ENCODE measurements around the gene LENG9. TPM values are rescaled to one million over a fixed set of nuclear protein-coding genes. Genes with fewer than 3 reads are reported as not detected.

Gene LENG9
- total RNA-seq, 4 donors from 2014 or later = 4.5 to 9.2 (median 6.5) TPM

DNA sequence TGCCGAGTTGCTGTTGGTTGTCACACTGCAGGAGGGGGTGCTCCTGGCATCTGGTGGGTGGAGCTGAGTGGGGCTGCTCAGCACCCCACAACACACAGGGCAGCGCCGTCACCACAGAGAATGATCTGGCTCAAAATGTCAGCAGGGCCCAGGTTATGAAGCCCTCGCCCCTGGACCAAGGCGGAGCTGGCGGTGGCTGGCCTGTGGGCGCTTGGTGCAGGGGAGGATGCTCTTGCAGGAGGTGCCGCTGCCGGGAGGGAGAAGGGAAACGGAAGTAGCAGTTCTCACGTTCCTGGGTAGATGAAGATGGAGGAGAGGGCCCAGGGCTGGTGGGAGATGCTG lies 28.7 kb downstream of the LENG9 start:
- no peak overlapping the region for H3K4me3 ChIP-seq (ENCODE audit: low read depth, poor library complexity, severe bottlenecking)
- no peak for DNase-seq (ENCODE audit: low spot score in 2 of 2)
- TF ChIP-seq POLR2A (IDR thresholded peaks at IDR 0.05) = no peak
- TF ChIP-seq, protein P1, sequence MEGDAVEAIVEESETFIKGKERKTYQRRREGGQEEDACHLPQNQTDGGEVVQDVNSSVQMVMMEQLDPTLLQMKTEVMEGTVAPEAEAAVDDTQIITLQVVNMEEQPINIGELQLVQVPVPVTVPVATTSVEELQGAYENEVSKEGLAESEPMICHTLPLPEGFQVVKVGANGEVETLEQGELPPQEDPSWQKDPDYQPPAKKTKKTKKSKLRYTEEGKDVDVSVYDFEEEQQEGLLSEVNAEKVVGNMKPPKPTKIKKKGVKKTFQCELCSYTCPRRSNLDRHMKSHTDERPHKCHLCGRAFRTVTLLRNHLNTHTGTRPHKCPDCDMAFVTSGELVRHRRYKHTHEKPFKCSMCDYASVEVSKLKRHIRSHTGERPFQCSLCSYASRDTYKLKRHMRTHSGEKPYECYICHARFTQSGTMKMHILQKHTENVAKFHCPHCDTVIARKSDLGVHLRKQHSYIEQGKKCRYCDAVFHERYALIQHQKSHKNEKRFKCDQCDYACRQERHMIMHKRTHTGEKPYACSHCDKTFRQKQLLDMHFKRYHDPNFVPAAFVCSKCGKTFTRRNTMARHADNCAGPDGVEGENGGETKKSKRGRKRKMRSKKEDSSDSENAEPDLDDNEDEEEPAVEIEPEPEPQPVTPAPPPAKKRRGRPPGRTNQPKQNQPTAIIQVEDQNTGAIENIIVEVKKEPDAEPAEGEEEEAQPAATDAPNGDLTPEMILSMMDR (IDR thresholded peaks at IDR 0.05) = no peak
- intact Hi-C loops (cut with DNase I; ENCODE audit: low total_unique reads) = no loop called here
- WGBS, 2 donors = 36 to 72% methylated on average over 10 to 11 of the region's 11 CpGs

- H3K4me3 ChIP-seq (ENCODE audit: low read depth, poor library complexity, severe bottlenecking) = no peak overlapping the region
- no peak for DNase-seq (ENCODE audit: low spot score in 2 of 2)
- 46 to 73% methylated on average over 19 to 22 of the region's 23 CpGs for WGBS, 2 donors
- intact Hi-C loops (cut with DNase I; ENCODE audit: low total_unique reads) = no loop called here
- no peak for TF ChIP-seq POLR2A (IDR thresholded peaks at IDR 0.05)
- TF ChIP-seq, protein P1 (IDR thresholded peaks at IDR 0.05) = no peak
These were observed 29.3 kb downstream of the LENG9 start for GRCh38 chr19:54434112-54434872.

GRCh38 chr19:54433697-54434096 lies 29.9 kb downstream of the LENG9 start:
- intact Hi-C loops (cut with DNase I; ENCODE audit: low total_unique reads) = no loop called here
- TF ChIP-seq, protein P1 (IDR thresholded peaks at IDR 0.05) = no peak
- TF ChIP-seq POLR2A (IDR thresholded peaks at IDR 0.05) = no peak
- H3K4me3 ChIP-seq (ENCODE audit: low read depth, poor library complexity, severe bottlenecking) = no peak overlapping the region
- no peak for DNase-seq (ENCODE audit: low spot score in 2 of 2)
- WGBS, 2 donors = 85 to 92% methylated on average over 5 of the region's 5 CpGs

DNA sequence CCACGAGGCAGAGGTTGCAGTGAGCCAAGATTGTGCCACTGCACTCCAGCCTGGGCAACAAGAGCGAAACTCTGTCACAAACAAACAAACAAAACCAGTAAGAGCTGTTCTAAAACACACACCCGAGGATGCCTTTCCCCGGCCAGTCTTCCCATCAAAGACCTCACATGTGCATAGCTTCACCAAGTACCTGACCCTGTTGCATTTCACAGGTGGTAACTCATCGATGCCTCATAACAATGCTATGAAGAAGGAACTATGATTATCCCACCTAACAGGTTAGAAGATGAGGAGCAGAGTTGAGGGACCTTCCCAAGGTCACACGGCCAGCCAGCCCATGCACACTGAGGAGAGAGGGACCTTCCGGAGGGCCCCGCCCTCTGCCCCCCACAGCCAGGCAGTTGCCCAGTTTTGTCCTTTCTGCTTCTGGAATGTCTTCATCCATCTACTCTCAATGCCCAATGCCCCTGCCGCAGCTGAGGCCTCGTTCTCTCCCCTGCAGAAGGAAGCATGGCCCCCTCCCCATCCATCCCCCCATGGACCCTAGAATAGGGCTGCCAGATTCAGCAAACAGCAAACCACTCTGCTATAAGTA lies 31.3 kb downstream of the LENG9 start:
- no peak for TF ChIP-seq POLR2A (IDR thresholded peaks at IDR 0.05)
- TF ChIP-seq, protein P1 (IDR thresholded peaks at IDR 0.05) = no peak
- H3K4me3 ChIP-seq (ENCODE audit: low read depth, poor library complexity, severe bottlenecking) = no peak overlapping the region
- intact Hi-C loops (cut with DNase I; ENCODE audit: low total_unique reads) = no loop called here
- no peak for DNase-seq (ENCODE audit: low spot score in 2 of 2)
- 69 to 70% methylated on average over 10 of the region's 10 CpGs for WGBS, 2 donors

- TF ChIP-seq POLR2A (IDR thresholded peaks at IDR 0.05) = no peak
- TF ChIP-seq, protein P1 (IDR thresholded peaks at IDR 0.05) = no peak
- WGBS, 2 donors = 22 to 30% methylated on average over 11 of the region's 11 CpGs
- intact Hi-C loops (cut with DNase I; ENCODE audit: low total_unique reads) = no loop called here
- no peak for DNase-seq (ENCODE audit: low spot score in 2 of 2)
- H3K4me3 ChIP-seq (ENCODE audit: low read depth, poor library complexity, severe bottlenecking) = no peak overlapping the region
These were observed 32.2 kb downstream of the LENG9 start for GRCh38 chr19:54431255-54431838.

Measured in lower leg skin (tissue), 4 donors.